Renal cortical epithelial cell (primary cell): ENCODE measurements around the gene AP1M2. TPM values are rescaled to one million over a fixed set of nuclear protein-coding genes. Genes with fewer than 3 reads are reported as not detected.

Source experiments
- DNase-seq: peaks from one replicate; pipeline ENCODE4 v3.0.0-alpha.2; 2011; ENCODE audit warnings: low read depth
- total RNA-seq: library from RNA; depleted of rRNA; stranded (reverse); fragments of >200 nt; gene quantifications from 2 replicates; pipeline ENCODE4 v1.2.3, GENCODE V29; 2014

Gene AP1M2
- total RNA-seq, result 2.0 and 70.5 TPM in 2 replicates

- DNase-seq, result no peak
These were observed at the start of gene AP1M2 for GRCh38 chr19:10587022-10587838. AP1M2 (minus strand) TSS chr19:10587312; CDS start chr19:10587231, 81 bp downstream.

GRCh38 chr19:10636304-10636972 lies 49.3 kb upstream of the AP1M2 start:
- no peak for DNase-seq

GRCh38 chr19:10634963-10635362 lies 47.9 kb upstream of the AP1M2 start:
- no peak for DNase-seq

- DNase-seq, result no peak
These were observed 47.3 kb upstream of the AP1M2 start for GRCh38 chr19:10634430-10634829.

- DNase-seq, result no peak
These were observed 44.8 kb upstream of the AP1M2 start for GRCh38 chr19:10631874-10632273.

GRCh38 chr19:10625762-10626138 lies 38.6 kb upstream of the AP1M2 start:
- no peak for DNase-seq

- DNase-seq, result peak; percentile 28
These were observed 38.1 kb upstream of the AP1M2 start, which contains the start of gene SLC44A2 for GRCh38 chr19:10625003-10625761. SLC44A2 (plus strand) TSS chr19:10625553; CDS start chr19:10625634, 81 bp downstream.

- no peak for DNase-seq
These were observed 37.5 kb upstream of the AP1M2 start for GRCh38 chr19:10624585-10624984.

- DNase-seq, result no peak
These were observed 34.9 kb upstream of the AP1M2 start for GRCh38 chr19:10621966-10622365.

- DNase-seq, result peak; percentile 11
These were observed 33.7 kb upstream of the AP1M2 start for GRCh38 chr19:10620786-10621185.

GRCh38 chr19:10618846-10619245 lies 31.7 kb upstream of the AP1M2 start:
- DNase-seq, result no peak

GRCh38 chr19:10617409-10618121 lies 30.5 kb upstream of the AP1M2 start:
- peak; percentile 66 for DNase-seq

- DNase-seq, result no peak
These were observed 28.4 kb upstream of the AP1M2 start for GRCh38 chr19:10615429-10616023.

GRCh38 chr19:10612499-10613119 lies 25.5 kb upstream of the AP1M2 start:
- no peak for DNase-seq

GRCh38 chr19:10611907-10612306 lies 24.8 kb upstream of the AP1M2 start:
- no peak for DNase-seq

GRCh38 chr19:10604460-10604980 lies 17.4 kb upstream of the AP1M2 start:
- no peak for DNase-seq

- peak; percentile 48 for DNase-seq
These were observed 16.9 kb upstream of the AP1M2 start for GRCh38 chr19:10603873-10604459.

- no peak for DNase-seq
These were observed 16.2 kb upstream of the AP1M2 start for GRCh38 chr19:10603084-10603872.

- DNase-seq, result no peak
These were observed 15.4 kb upstream of the AP1M2 start for GRCh38 chr19:10602330-10603083.
